Activated CD4-positive, alpha-beta memory T cell treated with anti-CD3 and anti-CD28 coated beads, Interleukin-2, amount 10 ng/mL, durations not matched to agents 7 days and 5 days (primary cell): ENCODE measurements around the gene NUF2. TPM values are rescaled to one million over a fixed set of nuclear protein-coding genes. Genes with fewer than 3 reads are reported as not detected.
"Not testable (repeated sequence)": the region's sequence is repeated elsewhere in the genome, so short reads cannot be mapped to it uniquely, and the experiment has no call there.

Experiments used
- CTCF ChIA-PET: fragments of 350-600 bp; sonication (Branson Sonifier 250); formaldehyde crosslinking; loops from one replicate; lab custom pipeline; 2021; ENCODE audit warnings: antibody characterized with exemption, inconsistent platforms; lab: Charles Lee
- POLR2A ChIA-PET: fragments of 350-600 bp; sonication (Branson Sonifier 250); formaldehyde crosslinking; loops from one replicate; lab custom pipeline; 2021; ENCODE audit warnings: antibody characterized with exemption; lab: Charles Lee
- DNase-seq: peaks from one replicate; pipeline ENCODE4 v3.0.0-alpha.2; 2020
- H3K27ac Mint-ChIP-seq: one replicate; pipeline ENCODE4 v1.8.0; 2021; ENCODE audit warnings: mild to moderate bottlenecking, mixed read lengths
- H3K27me3 Mint-ChIP-seq: one replicate; pipeline ENCODE4 v1.8.0; 2021; ENCODE audit warnings: mixed read lengths
- H3K36me3 Mint-ChIP-seq: one replicate; pipeline ENCODE4 v1.8.0; 2021; ENCODE audit warnings: low read depth, mixed read lengths
- H3K4me1 Mint-ChIP-seq: one replicate; pipeline ENCODE4 v1.8.0; 2021; ENCODE audit warnings: mixed read lengths
- H3K4me3 Mint-ChIP-seq: one replicate; pipeline ENCODE4 v1.8.0; 2021; ENCODE audit warnings: mild to moderate bottlenecking, mixed read lengths
- H3K9me3 Mint-ChIP-seq: one replicate; pipeline ENCODE4 v1.8.0; 2021; ENCODE audit warnings: mixed read lengths
- total RNA-seq, 2 experiments: library from RNA; stranded (reverse); gene quantifications; one replicate each; pipeline ENCODE4 v1.2.3, GENCODE V29; 2021

The NUF2 gene
- total RNA-seq: 10 to 100 TPM; 69.1 to 69.9 TPM

- ChIA-PET POLR2A (interaction anchor here (0.6 to 2.8 kb wide), 11 partner anchors 9 to 486 kb away, joined by 3 to 16 read pairs (median 4); no protein-coding TSS in a partner anchor), CTCF (interaction anchor here (1.7 kb wide), 1 partner anchor 37 kb away, joined by 3 read pairs; no protein-coding TSS in a partner anchor)
- peak within 1 kb of the TSS; percentile 89 for H3K4me3 Mint-ChIP-seq
- DNase-seq: peak; percentile 98
- no peaks in the 10 kb centered on the region for H3K9me3 Mint-ChIP-seq
- peaks cover 44% of the 10 kb centered on the region for H3K4me1 Mint-ChIP-seq
- H3K27me3 Mint-ChIP-seq: no peaks in the 10 kb centered on the region
- peak within 1 kb of the TSS; percentile 93 for H3K27ac Mint-ChIP-seq
- peaks cover 18% of the 10 kb centered on the region for H3K36me3 Mint-ChIP-seq
These were observed at the start of gene NUF2 for GRCh38 chr1:163321311-163322305. Gene NUF2, plus strand, starts transcription at chr1:163321954. Its CDS starts 4,098 bp downstream, at chr1:163326052.

GRCh38 chr1:163273766-163274441, 47.9 kb upstream of the NUF2 start:
- no peaks in the 10 kb centered on the region for H3K27me3 Mint-ChIP-seq
- H3K27ac Mint-ChIP-seq: no peak overlapping the region
- H3K9me3 Mint-ChIP-seq: peaks cover 10% of the 10 kb centered on the region
- no peaks in the 10 kb centered on the region for H3K4me1 Mint-ChIP-seq
- no peak for DNase-seq
- ChIA-PET CTCF (no interaction called here), POLR2A (no interaction called here)
- no peak overlapping the region for H3K4me3 Mint-ChIP-seq
- H3K36me3 Mint-ChIP-seq: peaks cover 23% of the 10 kb centered on the region

GRCh38 chr1:163275222-163275621, 46.5 kb upstream of the NUF2 start:
- POLR2A ChIA-PET: no interaction called here

GRCh38 chr1:163278602-163279001, 43.2 kb upstream of the NUF2 start:
- POLR2A ChIA-PET: no interaction called here

More at GRCh38 chr1:163275222-163275621, 46.5 kb upstream of the NUF2 start:
- no peak for DNase-seq
- H3K4me3 Mint-ChIP-seq: no peak overlapping the region
- H3K27me3 Mint-ChIP-seq: no peaks in the 10 kb centered on the region
- no peaks in the 10 kb centered on the region for H3K4me1 Mint-ChIP-seq
- CTCF ChIA-PET: no interaction called here
- peaks cover 13% of the 10 kb centered on the region for H3K9me3 Mint-ChIP-seq
- H3K36me3 Mint-ChIP-seq: peaks cover 28% of the 10 kb centered on the region
- H3K27ac Mint-ChIP-seq: no peak overlapping the region

GRCh38 chr1:163284867-163285266, 36.9 kb upstream of the NUF2 start:
- H3K9me3 Mint-ChIP-seq, H3K27me3 Mint-ChIP-seq, POLR2A ChIA-PET, H3K4me1 Mint-ChIP-seq, H3K36me3 Mint-ChIP-seq, DNase-seq, CTCF ChIA-PET, H3K4me3 Mint-ChIP-seq, H3K27ac Mint-ChIP-seq: not testable (repeated sequence)

More at GRCh38 chr1:163278602-163279001, 43.2 kb upstream of the NUF2 start:
- CTCF ChIA-PET: no interaction called here
- no peak overlapping the region for H3K4me3 Mint-ChIP-seq
- peaks cover 13% of the 10 kb centered on the region for H3K9me3 Mint-ChIP-seq
- H3K4me1 Mint-ChIP-seq: no peaks in the 10 kb centered on the region
- H3K36me3 Mint-ChIP-seq: peaks cover 35% of the 10 kb centered on the region
- no peak overlapping the region for H3K27ac Mint-ChIP-seq
- no peaks in the 10 kb centered on the region for H3K27me3 Mint-ChIP-seq
- DNase-seq: no peak

GRCh38 chr1:163290025-163290640, 31.6 kb upstream of the NUF2 start:
- peaks cover 5% of the 10 kb centered on the region for H3K4me1 Mint-ChIP-seq
- CTCF ChIA-PET: interaction anchor here (1.3 kb wide), 1 partner anchor 25 kb away, joined by 3 read pairs; no protein-coding TSS in a partner anchor
- no peak overlapping the region for H3K27ac Mint-ChIP-seq
- no peaks in the 10 kb centered on the region for H3K27me3 Mint-ChIP-seq
- no peak for DNase-seq
- peaks cover 16% of the 10 kb centered on the region for H3K36me3 Mint-ChIP-seq
- H3K4me3 Mint-ChIP-seq: no peak overlapping the region
- POLR2A ChIA-PET: interaction anchor here (1.4 kb wide), 1 partner anchor 32 kb away, joined by 3 read pairs; no protein-coding TSS in a partner anchor
- peaks cover 3% of the 10 kb centered on the region for H3K9me3 Mint-ChIP-seq

GRCh38 chr1:163291461-163291860, 30.3 kb upstream of the NUF2 start:
- Mint-ChIP-seq H3K27me3 (no peaks in the 10 kb centered on the region), H3K4me1 (peaks cover 5% of the 10 kb centered on the region), H3K36me3 (peaks cover 16% of the 10 kb centered on the region), H3K4me3 (no peak overlapping the region), H3K9me3 (peaks cover 3% of the 10 kb centered on the region), H3K27ac (no peak overlapping the region)
- no peak for DNase-seq
- ChIA-PET POLR2A (no interaction called here), CTCF (no interaction called here)

- POLR2A ChIA-PET, CTCF ChIA-PET: not testable (repeated sequence)
- H3K36me3 Mint-ChIP-seq: peaks cover 16% of the 10 kb centered on the region
These were observed 29.6 kb upstream of the NUF2 start for GRCh38 chr1:163292153-163292552.

GRCh38 chr1:163293497-163293896, 28.3 kb upstream of the NUF2 start:
- H3K4me3 Mint-ChIP-seq, H3K27me3 Mint-ChIP-seq, DNase-seq, H3K4me1 Mint-ChIP-seq, POLR2A ChIA-PET, H3K9me3 Mint-ChIP-seq, H3K27ac Mint-ChIP-seq, CTCF ChIA-PET: not testable (repeated sequence)
- H3K36me3 Mint-ChIP-seq: peaks cover 16% of the 10 kb centered on the region

More at GRCh38 chr1:163292153-163292552, 29.6 kb upstream of the NUF2 start:
- H3K4me3 Mint-ChIP-seq, H3K27ac Mint-ChIP-seq, H3K27me3 Mint-ChIP-seq, H3K4me1 Mint-ChIP-seq, H3K9me3 Mint-ChIP-seq, DNase-seq: not testable (repeated sequence)

- Mint-ChIP-seq H3K27me3 (no peaks in the 10 kb centered on the region), H3K4me3 (no peak overlapping the region), H3K27ac (no peak overlapping the region), H3K4me1 (no peaks in the 10 kb centered on the region), H3K36me3 (peaks cover 26% of the 10 kb centered on the region), H3K9me3 (peaks cover 3% of the 10 kb centered on the region)
- CTCF ChIA-PET: no interaction called here
- POLR2A ChIA-PET: no interaction called here
- DNase-seq: no peak
These were observed 25.8 kb upstream of the NUF2 start for GRCh38 chr1:163295949-163296348.

- CTCF ChIA-PET: no interaction called here
- H3K27me3 Mint-ChIP-seq: no peaks in the 10 kb centered on the region
- no peak for DNase-seq
- H3K9me3 Mint-ChIP-seq: peaks cover 3% of the 10 kb centered on the region
- H3K4me1 Mint-ChIP-seq: peaks cover 1% of the 10 kb centered on the region
- no peak overlapping the region for H3K27ac Mint-ChIP-seq
- H3K36me3 Mint-ChIP-seq: peaks cover 31% of the 10 kb centered on the region
- POLR2A ChIA-PET: no interaction called here
- H3K4me3 Mint-ChIP-seq: no peak overlapping the region
These were observed 25.1 kb upstream of the NUF2 start for GRCh38 chr1:163296504-163297263.

- ChIA-PET CTCF (no interaction called here), POLR2A (no interaction called here)
- Mint-ChIP-seq H3K4me3 (no peak overlapping the region), H3K36me3 (peaks cover 29% of the 10 kb centered on the region), H3K4me1 (peaks cover 1% of the 10 kb centered on the region), H3K27ac (no peak overlapping the region), H3K9me3 (no peaks in the 10 kb centered on the region), H3K27me3 (no peaks in the 10 kb centered on the region)
- no peak for DNase-seq
These were observed 23.4 kb upstream of the NUF2 start for GRCh38 chr1:163298365-163298764.
